ENCODE data around the gene LIFR. TPM values are rescaled to one million over a fixed set of nuclear protein-coding genes. Genes with fewer than 3 reads are reported as not detected.
"Not testable (repeated sequence)": the region's sequence is repeated elsewhere in the genome, so short reads cannot be mapped to it uniquely, and the experiment has no call there.

LIFR gene
- polyA plus RNA-seq, 4 donors = 66.0 to 80.8 (median 75.8) TPM

DNA sequence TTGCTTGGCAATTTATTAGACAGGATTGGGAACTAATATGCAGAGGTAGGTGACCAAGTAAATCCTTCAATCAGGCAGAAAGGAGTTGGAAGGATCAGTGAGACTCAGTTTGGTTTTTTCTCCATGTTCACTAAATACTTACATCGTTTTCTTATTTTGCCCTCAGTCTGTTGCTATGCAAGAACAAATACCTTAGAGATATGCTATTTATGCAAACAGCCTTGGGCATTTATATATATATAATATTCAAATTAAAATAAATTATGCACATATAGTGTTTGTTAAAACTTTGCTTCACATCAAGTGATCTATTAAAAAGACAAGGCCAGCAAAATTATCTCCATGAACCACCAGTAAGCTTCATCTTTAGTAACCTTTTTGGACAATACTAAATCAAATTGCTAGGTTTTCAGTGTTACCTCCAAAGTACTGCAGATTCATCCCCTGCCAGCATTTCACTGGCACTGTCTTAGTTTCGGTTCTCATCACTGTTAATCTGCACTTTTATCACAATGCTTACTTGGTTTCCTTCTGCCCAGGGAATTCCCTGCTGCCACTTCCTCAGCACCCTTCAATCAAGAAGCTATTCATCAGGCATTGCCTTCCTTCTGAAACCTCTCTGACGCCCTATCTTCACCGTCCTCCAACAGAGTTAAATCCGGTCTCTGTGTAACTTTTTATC, 26.0 kb upstream of the LIFR start:
- no peak for DNase-seq (ENCODE audit: low read depth in 4 of 4, low spot score in 2 of 4)

DNA sequence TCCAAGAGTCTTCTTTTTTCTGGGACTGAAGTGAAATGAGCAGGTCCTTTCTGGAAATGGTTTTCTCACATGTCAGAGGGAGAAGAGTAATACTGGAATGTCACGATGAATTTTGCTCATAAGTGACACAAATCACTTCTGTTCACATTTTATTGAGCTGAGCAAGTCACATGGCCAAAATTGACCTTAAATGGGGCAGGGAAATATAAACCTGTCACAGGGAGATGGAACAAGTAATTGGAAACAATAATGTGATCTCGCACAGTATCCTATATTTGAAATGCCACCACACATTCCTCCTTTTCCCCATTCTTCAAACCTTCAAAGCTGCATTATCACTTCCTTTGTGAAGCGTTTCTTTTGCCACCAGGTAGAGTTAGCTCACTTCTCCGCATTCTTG, 25.2 kb upstream of the LIFR start:
- DNase-seq (ENCODE audit: low read depth in 4 of 4, low spot score in 2 of 4) = no peak

DNA sequence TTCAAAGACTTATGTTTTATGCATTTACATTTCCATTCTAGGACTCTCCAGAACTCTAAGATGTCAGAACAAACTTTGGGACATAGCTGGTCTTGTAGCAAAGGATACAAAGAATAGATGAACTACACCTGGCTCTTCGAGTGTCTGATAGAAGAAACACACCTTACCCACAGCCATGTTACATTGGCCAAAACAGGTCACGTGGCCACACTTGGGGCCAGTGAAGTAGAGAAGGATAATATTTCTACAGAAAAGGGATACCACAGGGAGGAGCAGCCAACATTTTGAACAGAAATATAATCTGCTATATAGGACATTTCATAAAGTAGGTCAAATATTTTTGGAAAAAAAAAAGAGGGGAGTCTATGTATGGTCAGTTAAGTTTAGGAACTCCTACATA, 22.7 kb upstream of the LIFR start:
- DNase-seq (ENCODE audit: low read depth in 4 of 4, low spot score in 2 of 4) = no peak

DNA sequence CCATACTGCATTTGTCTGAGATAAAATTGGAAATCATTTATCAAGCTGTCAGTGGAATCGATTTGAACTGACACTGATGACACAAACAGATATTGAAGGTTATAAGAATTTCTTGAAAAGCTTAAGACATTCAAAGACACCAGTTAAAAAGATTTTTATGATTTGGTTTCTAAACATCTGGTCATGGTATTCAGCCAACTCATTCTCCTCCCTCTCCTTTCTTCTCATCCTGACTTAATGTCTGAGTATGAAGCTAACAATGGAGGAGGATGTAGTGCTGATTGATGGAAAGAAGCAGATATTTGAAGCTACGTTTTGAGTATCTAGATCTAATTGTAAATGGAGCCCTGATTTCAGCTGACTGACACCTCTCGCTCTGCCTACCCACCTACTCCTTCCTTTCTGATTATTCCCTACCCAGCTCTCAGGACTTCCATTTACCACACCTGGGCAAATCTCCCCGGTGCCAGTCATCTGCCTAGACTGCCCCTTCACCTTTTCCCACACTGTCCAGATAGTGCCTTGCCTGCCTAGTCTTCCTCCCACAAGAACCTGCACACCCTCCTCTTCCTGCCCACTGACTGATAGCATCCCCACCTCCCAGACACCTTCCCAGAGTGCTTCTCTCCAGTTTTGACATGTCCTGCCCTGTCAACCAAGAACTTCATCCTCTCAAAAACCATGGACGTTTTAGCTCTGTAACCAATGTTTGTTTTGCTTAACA, 20.7 kb upstream of the LIFR start:
- no peak for DNase-seq (ENCODE audit: low read depth in 4 of 4, low spot score in 2 of 4)

DNA sequence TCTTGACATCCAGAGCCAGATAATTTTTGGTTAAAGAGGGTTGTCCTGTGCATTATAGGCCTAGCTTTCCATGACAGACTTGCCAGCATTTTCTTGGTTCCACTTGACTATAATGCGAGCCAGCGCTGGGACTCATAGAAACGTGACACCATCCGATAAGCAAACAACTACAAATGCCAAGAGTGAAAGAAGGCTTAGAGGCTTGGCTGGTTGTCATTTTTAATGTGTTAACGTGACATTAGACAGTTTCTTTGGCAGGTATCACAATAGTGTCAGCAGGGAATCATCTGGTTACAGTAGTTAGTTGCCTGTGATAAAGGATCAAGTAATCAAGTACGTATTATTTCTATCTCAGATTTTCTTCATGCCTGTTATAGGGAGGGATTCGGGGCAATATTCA, 20.0 kb upstream of the LIFR start:
- DNase-seq (ENCODE audit: low read depth in 4 of 4, low spot score in 2 of 4) = no peak

DNA sequence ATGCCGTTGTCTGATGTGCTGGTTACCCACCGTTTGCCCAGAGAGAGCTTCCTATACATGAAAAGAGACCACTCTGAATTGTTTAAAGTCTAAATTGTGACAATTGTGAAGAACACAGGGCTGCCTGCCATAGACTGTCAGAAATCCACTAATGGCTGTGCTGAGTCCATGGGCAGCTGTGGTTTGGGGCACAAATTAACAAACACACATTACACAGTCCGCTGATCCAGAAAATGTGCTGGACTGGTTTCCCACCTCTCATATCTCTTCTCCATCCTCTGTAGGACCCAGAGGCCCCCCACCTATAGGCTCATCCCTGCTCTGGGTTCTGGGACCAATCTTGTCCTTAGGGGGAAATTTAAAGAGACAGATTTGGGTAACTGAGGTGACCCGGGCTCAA, 19.0 kb upstream of the LIFR start:
- DNase-seq (ENCODE audit: low read depth in 4 of 4, low spot score in 2 of 4) = no peak

DNA sequence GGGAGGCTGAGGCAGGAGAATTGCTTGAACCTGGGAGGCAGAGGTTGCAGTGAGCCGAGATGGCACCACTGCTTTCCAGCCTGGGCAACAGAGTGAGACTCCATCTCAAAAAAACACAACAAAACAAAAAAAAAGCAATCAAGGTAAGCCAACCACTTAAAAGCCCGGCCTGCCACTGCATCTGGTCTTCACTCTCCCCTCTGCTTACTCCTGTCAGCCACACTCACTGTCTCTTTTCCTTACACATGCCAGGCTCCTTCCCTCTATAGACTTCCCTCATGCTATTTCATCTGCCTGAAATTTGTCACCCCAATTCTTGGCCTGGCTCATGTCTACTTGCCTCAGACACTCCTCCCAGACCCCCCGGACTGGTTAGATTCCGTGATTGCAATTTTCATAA, 17.6 kb upstream of the LIFR start:
- DNase-seq (ENCODE audit: low read depth in 4 of 4, low spot score in 2 of 4) = no peak

GRCh38 chr5:38573521-38573920, 17.1 kb upstream of the LIFR start:
- no peak for DNase-seq (ENCODE audit: low read depth in 4 of 4, low spot score in 2 of 4)

DNA sequence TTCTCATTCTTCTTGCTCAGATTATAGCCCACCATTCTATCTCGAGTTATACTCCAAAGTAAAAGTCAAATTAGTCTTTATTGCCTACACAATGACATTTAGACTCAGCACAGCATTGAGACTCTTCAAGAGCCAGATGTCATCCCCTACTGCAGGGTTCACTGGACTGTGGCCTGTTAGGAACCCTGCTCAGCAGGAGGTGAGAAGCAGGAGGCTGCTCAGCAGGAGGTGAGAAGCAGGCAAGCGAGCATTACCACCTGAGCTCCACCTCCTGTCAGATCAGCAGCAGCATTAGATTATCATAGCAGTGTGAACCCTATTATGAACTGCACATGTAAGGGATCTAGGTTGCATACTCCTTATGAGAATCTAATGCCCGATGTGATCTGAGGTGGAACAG, 12.7 kb upstream of the LIFR start:
- DNase-seq (ENCODE audit: low read depth in 4 of 4, low spot score in 2 of 4) = no peak

GRCh38 chr5:38567306-38567705, 10.9 kb upstream of the LIFR start:
- DNase-seq (ENCODE audit: low read depth in 4 of 4, low spot score in 2 of 4) = not testable (repeated sequence)

DNA sequence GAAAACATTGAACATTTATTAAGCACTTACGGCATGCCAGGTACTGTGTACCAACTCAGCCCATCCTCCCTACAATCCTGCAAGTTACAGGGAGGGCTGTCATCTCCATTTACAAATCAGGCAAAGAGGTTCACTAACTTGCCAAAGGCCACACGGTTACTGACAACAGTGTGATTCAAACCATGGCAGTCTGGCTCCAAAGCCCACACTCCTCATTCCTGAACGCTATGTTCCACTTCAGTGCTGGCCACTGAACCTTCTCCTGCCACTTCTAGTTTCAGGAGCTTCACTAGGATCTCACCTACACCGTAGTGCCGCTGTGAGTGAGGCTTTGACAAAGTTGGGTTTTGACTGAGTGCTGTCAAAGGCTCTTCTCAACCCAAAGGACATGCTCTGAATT, 7.2 kb upstream of the LIFR start:
- no peak for DNase-seq (ENCODE audit: low read depth in 4 of 4, low spot score in 2 of 4)

- DNase-seq (ENCODE audit: low read depth in 4 of 4, low spot score in 2 of 4) = no peak
Observed at GRCh38 chr5:38562444-38563210, 6.2 kb upstream of the LIFR start.

DNA sequence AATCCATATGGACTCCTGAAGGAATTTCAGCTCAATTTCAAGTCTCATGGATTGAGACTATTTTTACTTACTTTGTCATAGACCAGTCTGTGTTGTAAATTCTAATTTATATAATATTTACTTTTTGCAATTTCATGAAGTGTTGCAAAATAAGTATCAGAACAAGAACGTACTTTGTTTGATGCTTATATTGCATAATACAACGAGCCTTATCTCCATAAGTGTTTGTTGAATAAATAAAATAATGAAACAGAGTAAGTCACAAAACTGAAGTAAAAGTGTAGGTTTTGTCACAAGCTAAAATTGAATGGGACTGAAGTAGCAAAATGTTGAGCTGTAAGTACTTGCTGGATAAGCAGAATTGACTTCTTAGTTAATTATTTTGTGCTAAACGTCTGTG, 3.0 kb upstream of the LIFR start:
- DNase-seq (ENCODE audit: low read depth in 4 of 4, low spot score in 2 of 4) = no peak

GRCh38 chr5:38557792-38558191, 1.3 kb upstream of the LIFR start:
- DNase-seq (ENCODE audit: low read depth in 4 of 4, low spot score in 2 of 4) = no peak

DNA sequence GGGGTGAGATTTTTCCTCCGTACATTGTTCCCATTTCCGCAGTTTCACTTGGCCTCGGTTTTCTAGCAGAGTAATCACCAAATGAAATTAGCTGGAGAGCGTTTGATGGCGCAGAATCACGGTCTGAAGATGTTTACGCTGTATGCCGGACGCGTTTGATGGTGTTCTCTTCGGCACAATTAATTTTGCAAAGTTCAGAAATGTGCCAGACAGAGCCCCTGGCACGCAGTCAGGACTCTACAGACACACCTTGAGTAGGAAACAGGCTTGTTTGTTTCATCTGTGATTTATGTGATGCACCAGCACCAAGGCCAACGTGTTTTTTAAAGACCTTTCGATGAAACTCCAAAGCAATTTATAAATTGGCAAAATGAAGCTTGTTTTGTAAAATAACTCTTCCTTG, 863 bp upstream of the LIFR start:
- no peak for DNase-seq (ENCODE audit: low read depth in 4 of 4, low spot score in 2 of 4)

GRCh38 chr5:38556088-38556598, 303 bp downstream of the LIFR start:
- DNase-seq (ENCODE audit: low read depth in 4 of 4, low spot score in 2 of 4) = no peak

GRCh38 chr5:38555354-38556087, 925 bp downstream of the LIFR start:
- no peak for DNase-seq (ENCODE audit: low read depth in 4 of 4, low spot score in 2 of 4)

DNA sequence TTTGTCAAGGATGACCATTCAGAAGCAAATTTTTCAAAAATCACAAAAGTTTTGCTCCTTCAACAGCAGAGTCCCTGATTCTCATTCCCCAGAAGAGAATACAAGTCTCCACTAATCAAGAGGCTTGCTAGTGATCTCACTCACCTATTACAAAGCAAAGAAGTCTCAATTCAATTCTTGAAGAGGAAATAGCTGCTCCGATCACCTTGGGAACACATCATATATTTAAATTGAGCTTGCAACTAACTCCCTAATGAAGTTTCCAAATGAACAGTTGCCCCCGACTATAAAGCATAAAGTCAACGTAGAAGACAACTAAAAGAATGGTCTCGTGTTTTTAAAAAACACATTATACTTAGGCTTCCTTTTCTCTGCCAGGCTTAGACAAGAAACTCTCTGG, 1.6 kb downstream of the LIFR start:
- no peak for DNase-seq (ENCODE audit: low read depth in 4 of 4, low spot score in 2 of 4)

DNA sequence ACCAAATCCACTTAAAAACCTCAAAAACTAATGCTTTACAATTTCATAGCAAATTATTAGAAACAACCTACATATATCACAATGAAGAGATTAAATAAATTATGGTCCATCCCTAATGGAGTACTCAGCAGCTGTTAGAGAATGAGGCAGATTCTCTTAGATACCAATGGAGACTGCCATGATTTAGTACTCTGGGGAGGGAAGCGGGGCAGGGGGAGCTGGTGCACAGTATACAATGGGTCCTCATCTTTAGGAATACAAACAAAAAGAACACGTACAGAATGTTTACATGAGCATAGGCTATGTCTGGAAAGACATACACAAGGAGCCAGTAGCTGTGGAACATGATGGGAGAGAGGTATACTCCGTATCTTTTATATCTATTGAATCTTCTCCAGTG, 2.0 kb downstream of the LIFR start:
- DNase-seq (ENCODE audit: low read depth in 4 of 4, low spot score in 2 of 4) = no peak

GRCh38 chr5:38553001-38553521, 3.4 kb downstream of the LIFR start:
- DNase-seq (ENCODE audit: low read depth in 4 of 4, low spot score in 2 of 4) = no peak
